ENCODE results near the gene TNNT1. TPM values are rescaled to one million over a fixed set of nuclear protein-coding genes. Genes with fewer than 3 reads are reported as not detected.

Gene TNNT1
- polyA plus RNA-seq, 1 donor from 2014 or later = 6.2 TPM

GRCh38 chr19:55116232-55116858 lies 32.7 kb downstream of the TNNT1 start:
- no peaks in the 10 kb centered on the region for H3K9me2 ChIP-seq (ENCODE audit: insufficient read depth, low read length)
- H3K27me3 ChIP-seq (ENCODE audit: insufficient read depth, low read depth, low read length) = no peaks in the 10 kb centered on the region
- peak overlapping the region; percentile 65 for H3K27ac ChIP-seq (ENCODE audit: low read length)
- peak overlapping the region; percentile 81 for H3K9ac ChIP-seq (ENCODE audit: low read length)
- H3F3A ChIP-seq (ENCODE audit: insufficient read depth, low read length, poor library complexity, severe bottlenecking) = no peaks in the 10 kb centered on the region
- peaks cover 46% of the 10 kb centered on the region for H3K79me2 ChIP-seq (replicated peaks; ENCODE audit: insufficient read depth, low read length)
- peak overlapping the region; percentile 85 for H3K4me3 ChIP-seq (ENCODE audit: low read length)
- H2AFZ ChIP-seq (ENCODE audit: low read depth, low read length) = no peak overlapping the region
- TF ChIP-seq SMC3 (conservative IDR thresholded peaks at IDR 0.05; ENCODE audit: poor library complexity) = no peak
- peak; percentile 24 for TF ChIP-seq MXI1 (conservative IDR thresholded peaks at IDR 0.05; ENCODE audit: poor library complexity, severe bottlenecking)
- no peak for TF ChIP-seq RAD21 (conservative IDR thresholded peaks at IDR 0.05)
- no peaks in the 10 kb centered on the region for H3K9me3 ChIP-seq (ENCODE audit: low read length)
- H4K20me1 ChIP-seq (ENCODE audit: insufficient read depth) = peaks cover 9% of the 10 kb centered on the region
- peak overlapping the region; percentile 91 for H3K4me2 ChIP-seq (ENCODE audit: low read length)
- H3K36me3 ChIP-seq (ENCODE audit: insufficient read depth, low read length) = no peaks in the 10 kb centered on the region

GRCh38 chr19:55115446-55116065 lies 33.5 kb downstream of the TNNT1 start:
- Histone ChIP-seq H3K4me3 (ENCODE audit: low read length) (peak overlapping the region; percentile 85), H3K36me3 (ENCODE audit: insufficient read depth, low read length) (no peaks in the 10 kb centered on the region), H3K4me2 (ENCODE audit: low read length) (peak overlapping the region; percentile 91), H3F3A (ENCODE audit: insufficient read depth, low read length, poor library complexity, severe bottlenecking) (no peaks in the 10 kb centered on the region), H3K9me2 (ENCODE audit: insufficient read depth, low read length) (no peaks in the 10 kb centered on the region), H4K20me1 (ENCODE audit: insufficient read depth) (peaks cover 9% of the 10 kb centered on the region), H3K27ac (ENCODE audit: low read length) (no peak overlapping the region), H3K27me3 (ENCODE audit: insufficient read depth, low read depth, low read length) (no peaks in the 10 kb centered on the region), H3K79me2 (replicated peaks; ENCODE audit: insufficient read depth, low read length) (peaks cover 46% of the 10 kb centered on the region), H3K9ac (ENCODE audit: low read length) (peak overlapping the region; percentile 81), H3K9me3 (ENCODE audit: low read length) (no peaks in the 10 kb centered on the region), H2AFZ (ENCODE audit: low read depth, low read length) (no peak overlapping the region)
- TF ChIP-seq, protein P1, sequence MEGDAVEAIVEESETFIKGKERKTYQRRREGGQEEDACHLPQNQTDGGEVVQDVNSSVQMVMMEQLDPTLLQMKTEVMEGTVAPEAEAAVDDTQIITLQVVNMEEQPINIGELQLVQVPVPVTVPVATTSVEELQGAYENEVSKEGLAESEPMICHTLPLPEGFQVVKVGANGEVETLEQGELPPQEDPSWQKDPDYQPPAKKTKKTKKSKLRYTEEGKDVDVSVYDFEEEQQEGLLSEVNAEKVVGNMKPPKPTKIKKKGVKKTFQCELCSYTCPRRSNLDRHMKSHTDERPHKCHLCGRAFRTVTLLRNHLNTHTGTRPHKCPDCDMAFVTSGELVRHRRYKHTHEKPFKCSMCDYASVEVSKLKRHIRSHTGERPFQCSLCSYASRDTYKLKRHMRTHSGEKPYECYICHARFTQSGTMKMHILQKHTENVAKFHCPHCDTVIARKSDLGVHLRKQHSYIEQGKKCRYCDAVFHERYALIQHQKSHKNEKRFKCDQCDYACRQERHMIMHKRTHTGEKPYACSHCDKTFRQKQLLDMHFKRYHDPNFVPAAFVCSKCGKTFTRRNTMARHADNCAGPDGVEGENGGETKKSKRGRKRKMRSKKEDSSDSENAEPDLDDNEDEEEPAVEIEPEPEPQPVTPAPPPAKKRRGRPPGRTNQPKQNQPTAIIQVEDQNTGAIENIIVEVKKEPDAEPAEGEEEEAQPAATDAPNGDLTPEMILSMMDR (IDR thresholded peaks at IDR 0.05; ENCODE audit: poor library complexity, severe bottlenecking) = no peak
- no peak for TF ChIP-seq MXI1 (conservative IDR thresholded peaks at IDR 0.05; ENCODE audit: poor library complexity, severe bottlenecking)
- no peak for TF ChIP-seq REST (IDR thresholded peaks at IDR 0.05; ENCODE audit: borderline replicate concordance)
- no peak for TF ChIP-seq TAF1 (IDR thresholded peaks at IDR 0.05; ENCODE audit: low read depth)
- no peak for TF ChIP-seq SMC3 (conservative IDR thresholded peaks at IDR 0.05; ENCODE audit: poor library complexity)
- no peak for TF ChIP-seq RAD21 (conservative IDR thresholded peaks at IDR 0.05)
- TF ChIP-seq EP300 (conservative IDR thresholded peaks at IDR 0.05; ENCODE audit: poor library complexity, severe bottlenecking) = no peak
- no peak for TF ChIP-seq POLR2AphosphoS5 (IDR thresholded peaks at IDR 0.05)
- no peak for TF ChIP-seq EZH2 (IDR thresholded peaks at IDR 0.05; ENCODE audit: borderline replicate concordance, insufficient read depth, low read length, poor library complexity, severe bottlenecking)

Data from neural cell (in vitro differentiated cells).